Measurements from ENCODE around the gene GPR153. TPM values are rescaled to one million over a fixed set of nuclear protein-coding genes. Genes with fewer than 3 reads are reported as not detected.
A peak's percentile ranks its signal among the peaks of the same experiment; 100 is the strongest.

The GPR153 gene
- total RNA-seq, 6 experiments from 2014 or later, result 1.5 to 34.6 (median 6.6) TPM

DNA sequence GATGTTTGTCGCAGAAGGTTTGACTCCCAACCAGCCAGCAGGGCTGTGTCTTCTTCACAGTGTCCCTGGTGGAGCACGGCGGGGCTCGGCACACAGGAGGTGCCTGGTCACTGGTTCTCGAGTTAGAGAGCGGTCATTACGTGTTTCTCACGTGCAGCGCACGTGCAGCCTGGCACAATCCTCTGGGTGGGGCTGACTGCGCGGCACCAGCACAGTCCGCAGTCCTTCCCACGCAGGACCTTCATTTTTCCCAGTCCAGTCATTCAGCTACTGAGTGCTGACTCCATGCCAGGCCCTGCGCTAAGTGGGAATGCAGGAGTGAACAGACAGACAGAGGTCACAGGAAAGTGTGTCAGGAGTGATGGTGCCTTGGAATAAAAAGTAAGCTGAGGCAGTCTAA, 46.2 kb upstream of the GPR153 start:
- Histone ChIP-seq H3K27me3 (no peaks in the 10 kb centered on the region), H3K4me1 (no peaks in the 10 kb centered on the region), H3K36me3 (no peaks in the 10 kb centered on the region), H3K27ac (no peak overlapping the region), H3K9me3 (no peaks in the 10 kb centered on the region), H3K4me3 (no peak overlapping the region)
- no peak for ATAC-seq
- WGBS (ENCODE audit: insufficient coverage, low coverage, low lambda C conversion rate, missing lambda C conversion rate), result 90% methylated on average over 4 of the region's 15 CpGs
- TF ChIP-seq, protein P1, sequence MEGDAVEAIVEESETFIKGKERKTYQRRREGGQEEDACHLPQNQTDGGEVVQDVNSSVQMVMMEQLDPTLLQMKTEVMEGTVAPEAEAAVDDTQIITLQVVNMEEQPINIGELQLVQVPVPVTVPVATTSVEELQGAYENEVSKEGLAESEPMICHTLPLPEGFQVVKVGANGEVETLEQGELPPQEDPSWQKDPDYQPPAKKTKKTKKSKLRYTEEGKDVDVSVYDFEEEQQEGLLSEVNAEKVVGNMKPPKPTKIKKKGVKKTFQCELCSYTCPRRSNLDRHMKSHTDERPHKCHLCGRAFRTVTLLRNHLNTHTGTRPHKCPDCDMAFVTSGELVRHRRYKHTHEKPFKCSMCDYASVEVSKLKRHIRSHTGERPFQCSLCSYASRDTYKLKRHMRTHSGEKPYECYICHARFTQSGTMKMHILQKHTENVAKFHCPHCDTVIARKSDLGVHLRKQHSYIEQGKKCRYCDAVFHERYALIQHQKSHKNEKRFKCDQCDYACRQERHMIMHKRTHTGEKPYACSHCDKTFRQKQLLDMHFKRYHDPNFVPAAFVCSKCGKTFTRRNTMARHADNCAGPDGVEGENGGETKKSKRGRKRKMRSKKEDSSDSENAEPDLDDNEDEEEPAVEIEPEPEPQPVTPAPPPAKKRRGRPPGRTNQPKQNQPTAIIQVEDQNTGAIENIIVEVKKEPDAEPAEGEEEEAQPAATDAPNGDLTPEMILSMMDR (IDR thresholded peaks at IDR 0.05), result no peak
- no peak for TF ChIP-seq POLR2A (IDR thresholded peaks at IDR 0.05)
- no peak for DNase-seq
- intact Hi-C loops (cut with DNase I), result no loop called here

DNA sequence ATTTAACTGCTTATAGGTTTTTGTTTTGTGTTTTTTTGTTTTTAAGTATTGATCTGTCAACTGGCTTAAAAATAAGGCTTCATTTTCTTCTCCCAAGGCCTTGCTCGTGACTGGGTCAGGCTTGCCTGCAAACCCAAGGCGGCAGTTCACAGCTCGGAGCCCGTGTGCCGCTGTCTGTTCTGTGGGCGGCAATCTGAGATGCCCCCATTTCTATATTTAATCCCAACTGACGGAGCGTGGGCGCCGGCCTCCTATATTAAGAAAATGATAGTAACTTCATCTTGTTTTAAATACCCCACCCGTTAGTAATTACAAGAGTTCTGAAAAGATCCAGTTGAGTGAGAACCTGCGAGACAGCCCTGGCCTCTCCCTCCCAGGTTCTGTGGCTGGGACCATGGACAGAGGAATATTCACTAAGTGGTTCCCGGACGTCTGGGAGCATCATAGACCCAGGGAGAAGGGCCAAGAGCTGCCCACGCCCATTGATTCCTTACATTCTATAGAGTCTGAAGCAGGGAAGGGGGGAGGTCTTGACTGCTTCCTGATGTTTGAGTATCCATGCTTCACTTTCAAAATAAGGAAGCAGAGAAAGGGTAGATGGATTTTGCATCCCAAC, 42.6 kb upstream of the GPR153 start:
- H3K36me3 ChIP-seq, result no peaks in the 10 kb centered on the region
- H3K27me3 ChIP-seq, result no peaks in the 10 kb centered on the region
- 91% methylated on average over 9 of the region's 15 CpGs for WGBS (ENCODE audit: insufficient coverage, low coverage, low lambda C conversion rate, missing lambda C conversion rate)
- no peak overlapping the region for H3K27ac ChIP-seq
- H3K4me3 ChIP-seq, result no peak overlapping the region
- no peak for ATAC-seq
- no peak for DNase-seq
- no peaks in the 10 kb centered on the region for H3K9me3 ChIP-seq
- no peaks in the 10 kb centered on the region for H3K4me1 ChIP-seq
- intact Hi-C loops (cut with DNase I), result no loop called here
- TF ChIP-seq POLR2A (IDR thresholded peaks at IDR 0.05), result no peak
- TF ChIP-seq, protein P1 (IDR thresholded peaks at IDR 0.05), result no peak

DNA sequence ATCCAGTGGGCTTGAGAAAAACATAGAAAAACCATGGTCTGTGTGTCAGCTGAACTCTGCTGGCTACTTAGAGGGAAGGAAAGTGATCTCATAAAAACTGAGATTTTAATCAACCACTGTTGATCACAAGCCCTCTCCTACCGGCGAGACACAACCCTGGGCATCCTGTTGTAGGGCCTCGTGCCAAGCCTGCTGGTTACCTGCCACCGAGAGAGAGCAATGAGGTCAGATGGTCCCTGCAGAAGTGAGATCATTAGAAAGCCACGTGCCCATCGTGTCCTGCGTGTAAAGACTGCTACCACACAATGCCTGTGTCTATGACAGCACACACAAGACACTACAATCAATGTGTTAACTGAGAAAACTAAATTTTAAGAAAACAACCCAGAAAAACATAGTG, 41.7 kb upstream of the GPR153 start:
- H3K4me3 ChIP-seq, result no peak overlapping the region
- TF ChIP-seq, protein P1 (IDR thresholded peaks at IDR 0.05), result no peak
- no peak for TF ChIP-seq POLR2A (IDR thresholded peaks at IDR 0.05)
- DNase-seq, result peak; percentile 64 to 77 (median 68)
- no peaks in the 10 kb centered on the region for H3K4me1 ChIP-seq
- intact Hi-C loops (cut with DNase I), result no loop called here
- H3K36me3 ChIP-seq, result no peaks in the 10 kb centered on the region
- no peaks in the 10 kb centered on the region for H3K9me3 ChIP-seq
- H3K27me3 ChIP-seq, result no peaks in the 10 kb centered on the region
- H3K27ac ChIP-seq, result no peak overlapping the region
- peak; percentile 52 to 87 (median 73) for ATAC-seq
- WGBS (ENCODE audit: insufficient coverage, low coverage, low lambda C conversion rate, missing lambda C conversion rate), result 39% methylated on average over 4 of the region's 7 CpGs

DNA sequence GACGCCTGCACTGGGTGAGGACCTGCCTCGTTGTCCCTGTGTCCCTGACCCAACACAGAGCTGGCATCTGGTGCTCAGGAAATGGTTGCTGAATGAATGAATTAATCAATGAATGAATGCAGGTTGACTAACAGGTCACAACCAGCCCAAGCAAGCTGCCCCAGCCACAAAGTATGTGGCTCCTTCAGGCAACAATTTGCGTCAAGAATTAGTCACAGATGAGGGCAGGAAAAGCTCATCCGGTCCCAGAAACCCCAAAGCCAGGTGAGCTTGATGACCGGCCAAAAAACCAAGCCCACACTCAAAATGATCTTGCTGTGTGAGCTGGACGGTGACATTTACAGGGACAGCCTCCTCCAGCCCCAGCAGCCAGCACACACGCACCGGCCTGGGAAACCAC, 40.6 kb upstream of the GPR153 start:
- H3K27me3 ChIP-seq, result no peaks in the 10 kb centered on the region
- no peak for DNase-seq
- WGBS (ENCODE audit: insufficient coverage, low coverage, low lambda C conversion rate, missing lambda C conversion rate), result no CpG with 5 or more reads among the region's 8 CpGs
- no peak for ATAC-seq
- H3K4me1 ChIP-seq, result no peaks in the 10 kb centered on the region
- no peaks in the 10 kb centered on the region for H3K9me3 ChIP-seq
- no peak overlapping the region for H3K27ac ChIP-seq
- no peak for TF ChIP-seq POLR2A (IDR thresholded peaks at IDR 0.05)
- TF ChIP-seq, protein P1 (IDR thresholded peaks at IDR 0.05), result no peak
- H3K4me3 ChIP-seq, result no peak overlapping the region
- no peaks in the 10 kb centered on the region for H3K36me3 ChIP-seq
- intact Hi-C loops (cut with DNase I), result no loop called here
